Measurements from ENCODE around the gene SLC9A8.

- TF ChIP-seq EZH2 (IDR thresholded peaks at IDR 0.05; ENCODE audit: borderline replicate concordance, low read length) = no peak
- no peak for TF ChIP-seq CTCF (conservative IDR thresholded peaks at IDR 0.05 in 1 of 2, IDR thresholded peaks at IDR 0.05 in 1 of 2; ENCODE audit: extremely low read depth in 1 of 2, insufficient read depth in 1 of 2, low read depth in 1 of 2, low read length in 2 of 2)
These were observed 32.7 kb upstream of the SLC9A8 start for GRCh38 chr20:49779972-49780371.

All from mammary epithelial cell (primary cell).